Gastrocnemius medialis (tissue), 4 donors: Measurements from ENCODE around the gene TMEM8B.

Experiments
- CTCF ChIP-seq, 5 experiments: fragments of 450-650 bp in 3 of 5; fragments of 200-600 bp in 2 of 5; sonication (generic) in 2 of 5; IDR thresholded peaks in 4 of 5; conservative IDR thresholded peaks in 1 of 5; 1 replicate in 4 of 5; 2 replicates in 1 of 5; pipeline ENCODE4 v1.5.1; 2016 to 2019; ENCODE audit warnings: antibody characterized with exemption in 5 of 5, mild to moderate bottlenecking in 3 of 5, moderate library complexity in 3 of 5
- POLR2A ChIP-seq, 2 donors: fragments of 450-650 bp; IDR thresholded peaks; one replicate each; pipeline ENCODE4 v1.6.1; 2017; ENCODE audit warnings: antibody characterized with exemption in 2 of 2, mild to moderate bottlenecking in 2 of 2, moderate library complexity in 2 of 2

GRCh38 chr9:35864695-35865255, 35.7 kb downstream of the TMEM8B start:
- TF ChIP-seq POLR2A (IDR thresholded peaks at IDR 0.05) (no peak), CTCF (IDR thresholded peaks at IDR 0.05 in 4 of 5, conservative IDR thresholded peaks at IDR 0.05 in 1 of 5) (no peak)
